Karpas-422 (cell line): Measurements from ENCODE around the gene AVPR2. TPM values are rescaled to one million over a fixed set of nuclear protein-coding genes. Genes with fewer than 3 reads are reported as not detected.

Source experiments
- DNase-seq: peaks from one replicate; pipeline ENCODE4 v3.0.0-alpha.2; 2015
- H2AFZ ChIP-seq: fragments of 200-600 bp; sonication (generic); 2 replicates; pipeline ENCODE4 v1.6.1; 2014; ENCODE audit warnings: antibody characterized with exemption, low read length, mixed read lengths
- H3K27ac ChIP-seq: fragments of 200-600 bp; sonication (generic); 2 replicates; pipeline ENCODE4 v1.5.1; 2014; ENCODE audit warnings: mild to moderate bottlenecking, low read length, moderate library complexity
- H3K27me3 ChIP-seq: fragments of 200-600 bp; sonication (generic); 2 replicates; pipeline ENCODE4 v1.6.1; 2014; ENCODE audit warnings: low read length, mixed read lengths
- H3K36me3 ChIP-seq: fragments of 200-600 bp; sonication (generic); 2 replicates; pipeline ENCODE4 v1.6.1; 2014; ENCODE audit warnings: low read length, mixed read lengths; ENCODE audit not compliant: insufficient read depth
- H3K4me1 ChIP-seq: fragments of 200-600 bp; sonication (generic); 2 replicates; pipeline ENCODE4 v1.6.1; 2014; ENCODE audit warnings: mild to moderate bottlenecking, low read length, mixed read lengths
- H3K4me2 ChIP-seq: fragments of 200-600 bp; sonication (generic); 2 replicates; pipeline ENCODE4 v1.6.1; 2014; ENCODE audit warnings: low read length, low read depth, mild to moderate bottlenecking; ENCODE audit not compliant: poor library complexity, severe bottlenecking
- H3K4me3 ChIP-seq: fragments of 200-600 bp; sonication (generic); 2 replicates; pipeline ENCODE4 v1.5.1; 2014; ENCODE audit warnings: mild to moderate bottlenecking, antibody characterized with exemption, low read length, mixed read lengths
- H3K79me2 ChIP-seq: fragments of 200-600 bp; sonication (generic); 2 replicates; pipeline ENCODE4 v1.6.1; 2014; ENCODE audit warnings: mild to moderate bottlenecking, low read length, mixed read lengths
- H3K9ac ChIP-seq: fragments of 200-600 bp; sonication (generic); 2 replicates; pipeline ENCODE4 v1.6.0; 2014; ENCODE audit warnings: low read length
- H3K9me2 ChIP-seq: fragments of 200-600 bp; sonication (generic), shearing (Covaris generic); replicated peaks from 2 replicates; pipeline ENCODE4 v1.6.0; 2014; ENCODE audit warnings: mild to moderate bottlenecking, low read length, moderate library complexity; ENCODE audit not compliant: insufficient read depth
- H3K9me3 ChIP-seq: fragments of 300-700, 200-600 bp; sonication (generic); 2 replicates; pipeline ENCODE4 v1.6.1; 2014; ENCODE audit warnings: low read length, mixed read lengths
- H4K20me1 ChIP-seq: fragments of 200-600 bp; sonication (generic); 2 replicates; pipeline ENCODE4 v1.6.1; 2014; ENCODE audit warnings: mild to moderate bottlenecking, antibody characterized with exemption, low read length, low read depth; ENCODE audit not compliant: insufficient read depth
- total RNA-seq: library from RNA; depleted of rRNA; stranded (reverse); fragments of >200 nt; shearing (Covaris generic); gene quantifications from 2 replicates; pipeline ENCODE4 v1.2.3, GENCODE V29; 2014; ENCODE audit warnings: low replicate concordance

AVPR2 gene
- total RNA-seq, 1 experiment from 2014 or later = not detected

- no peak overlapping the region for H3K4me2 ChIP-seq
- H3K4me1 ChIP-seq = peaks cover 6% of the 10 kb centered on the region
- H3K9ac ChIP-seq = no peak overlapping the region
- H4K20me1 ChIP-seq = no peaks in the 10 kb centered on the region
- peaks cover 11% of the 10 kb centered on the region for H3K79me2 ChIP-seq
- H3K9me3 ChIP-seq = no peaks in the 10 kb centered on the region
- no peaks in the 10 kb centered on the region for H3K9me2 ChIP-seq
- H3K27me3 ChIP-seq = no peaks in the 10 kb centered on the region
- H3K4me3 ChIP-seq = no peak overlapping the region
- H2AFZ ChIP-seq = no peak overlapping the region
- no peak for DNase-seq
- no peaks in the 10 kb centered on the region for H3K36me3 ChIP-seq
- H3K27ac ChIP-seq = no peak overlapping the region
Observed at GRCh38 chrX:153938226-153938786, 33.8 kb downstream of the AVPR2 start.

- Histone ChIP-seq H3K4me1 (peaks cover 6% of the 10 kb centered on the region), H3K36me3 (no peaks in the 10 kb centered on the region), H3K27me3 (no peaks in the 10 kb centered on the region), H3K79me2 (peaks cover under 1% of the 10 kb centered on the region; the same call in 1 of the 2 replicates), H3K4me2 (no peak overlapping the region), H3K9me2 (no peaks in the 10 kb centered on the region), H3K4me3 (no peak overlapping the region), H3K9me3 (no peaks in the 10 kb centered on the region), H3K27ac (no peak overlapping the region), H3K9ac (no peak overlapping the region), H2AFZ (no peak overlapping the region), H4K20me1 (no peaks in the 10 kb centered on the region)
- DNase-seq = no peak
Observed at GRCh38 chrX:153939573-153939972, 35.1 kb downstream of the AVPR2 start.

GRCh38 chrX:153941336-153942252, 37.1 kb downstream of the AVPR2 start:
- Histone ChIP-seq H3K9me2 (no peaks in the 10 kb centered on the region), H3K9me3 (no peaks in the 10 kb centered on the region), H3K36me3 (no peaks in the 10 kb centered on the region), H4K20me1 (no peaks in the 10 kb centered on the region), H2AFZ (no peak overlapping the region), H3K27ac (no peak overlapping the region), H3K4me3 (no peak overlapping the region), H3K79me2 (no peaks in the 10 kb centered on the region), H3K27me3 (no peaks in the 10 kb centered on the region), H3K4me1 (no peaks in the 10 kb centered on the region), H3K4me2 (no peak overlapping the region), H3K9ac (no peak overlapping the region)
- DNase-seq = no peak

GRCh38 chrX:153944140-153944799, 39.8 kb downstream of the AVPR2 start, which contains the start of gene RENBP:
RENBP (minus strand) TSS chrX:153944643; CDS start chrX:153944610, 33 bp downstream.
- DNase-seq = no peak
- Histone ChIP-seq H3K27ac (no peak within 1 kb of the TSS), H3K9ac (no peak within 1 kb of the TSS), H4K20me1 (no peaks in the 10 kb centered on the region), H3K27me3 (no peaks in the 10 kb centered on the region), H3K9me2 (no peaks in the 10 kb centered on the region), H2AFZ (no peak within 1 kb of the TSS), H3K79me2 (no peaks in the 10 kb centered on the region), H3K9me3 (no peaks in the 10 kb centered on the region), H3K4me3 (no peak within 1 kb of the TSS), H3K36me3 (no peaks in the 10 kb centered on the region), H3K4me1 (no peaks in the 10 kb centered on the region), H3K4me2 (no peak within 1 kb of the TSS)

- no peaks in the 10 kb centered on the region for H3K36me3 ChIP-seq
- no peaks in the 10 kb centered on the region for H3K4me1 ChIP-seq
- no peak for DNase-seq
- H4K20me1 ChIP-seq = no peaks in the 10 kb centered on the region
- H3K9ac ChIP-seq = no peak overlapping the region
- no peaks in the 10 kb centered on the region for H3K9me2 ChIP-seq
- no peaks in the 10 kb centered on the region for H3K9me3 ChIP-seq
- no peaks in the 10 kb centered on the region for H3K79me2 ChIP-seq
- H3K27ac ChIP-seq = no peak overlapping the region
- H2AFZ ChIP-seq = no peak overlapping the region
- H3K4me2 ChIP-seq = no peak overlapping the region
- H3K27me3 ChIP-seq = no peaks in the 10 kb centered on the region
- H3K4me3 ChIP-seq = no peak overlapping the region
Observed at GRCh38 chrX:153944800-153945150, 40.3 kb downstream of the AVPR2 start.

GRCh38 chrX:153945956-153946943, 41.8 kb downstream of the AVPR2 start:
- H3K36me3 ChIP-seq = no peaks in the 10 kb centered on the region
- no peak for DNase-seq
- H3K4me1 ChIP-seq = no peaks in the 10 kb centered on the region
- no peak overlapping the region for H3K4me2 ChIP-seq
- no peaks in the 10 kb centered on the region for H3K9me3 ChIP-seq
- H2AFZ ChIP-seq = no peak overlapping the region
- H3K27me3 ChIP-seq = no peaks in the 10 kb centered on the region
- no peaks in the 10 kb centered on the region for H3K9me2 ChIP-seq
- no peak overlapping the region for H3K9ac ChIP-seq
- H4K20me1 ChIP-seq = no peaks in the 10 kb centered on the region
- H3K27ac ChIP-seq = no peak overlapping the region
- no peak overlapping the region for H3K4me3 ChIP-seq
- H3K79me2 ChIP-seq = no peaks in the 10 kb centered on the region

- no peaks in the 10 kb centered on the region for H3K9me2 ChIP-seq
- no peaks in the 10 kb centered on the region for H3K79me2 ChIP-seq
- peak; percentile 95 for DNase-seq
- no peaks in the 10 kb centered on the region for H3K9me3 ChIP-seq
- no peaks in the 10 kb centered on the region for H3K4me1 ChIP-seq
- H4K20me1 ChIP-seq = no peaks in the 10 kb centered on the region
- H2AFZ ChIP-seq = no peak overlapping the region
- H3K4me2 ChIP-seq = no peak overlapping the region
- no peak overlapping the region for H3K27ac ChIP-seq
- H3K27me3 ChIP-seq = no peaks in the 10 kb centered on the region
- H3K4me3 ChIP-seq = no peak overlapping the region
- peak overlapping the region; percentile 37 for H3K9ac ChIP-seq
- H3K36me3 ChIP-seq = no peaks in the 10 kb centered on the region
Observed at GRCh38 chrX:153947009-153947769, 42.7 kb downstream of the AVPR2 start.
